ENCODE results near the gene MVD.

DNA sequence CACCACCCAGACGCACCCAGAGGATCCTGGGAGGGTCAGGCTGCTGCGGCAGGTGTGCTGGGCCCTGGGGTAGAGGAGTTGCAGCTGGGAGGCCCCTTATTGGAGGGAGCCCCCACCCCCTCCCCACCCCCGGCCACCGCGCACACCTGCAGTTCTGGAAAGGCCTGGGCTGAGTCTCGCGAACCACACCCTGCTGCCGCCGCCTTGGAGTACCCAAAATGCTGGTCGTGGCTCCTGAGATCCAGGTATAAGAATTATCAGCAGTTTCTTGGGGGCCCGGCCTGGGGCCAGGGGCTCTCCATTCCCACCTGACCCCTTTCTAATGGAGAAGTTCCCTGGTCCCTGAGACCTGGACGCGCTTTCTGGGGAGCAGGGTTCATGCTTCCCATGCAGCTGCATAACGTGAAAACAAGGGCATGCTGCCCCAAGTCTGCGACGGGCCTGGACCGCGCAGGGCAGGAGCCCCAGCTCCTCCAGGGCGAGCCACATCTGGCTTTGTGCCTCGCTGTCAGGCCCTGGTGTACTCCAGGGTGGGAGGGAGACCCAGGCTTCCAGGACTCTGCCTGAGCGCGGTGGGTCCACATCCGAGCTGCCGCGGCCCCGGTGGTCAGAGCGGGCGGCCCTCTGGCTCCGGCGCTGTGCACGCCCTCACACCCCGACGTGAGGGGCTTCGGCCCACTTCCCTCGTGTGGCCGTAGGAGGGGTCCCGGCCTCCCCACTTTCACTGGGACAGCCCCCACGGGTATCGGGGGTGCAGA lies 30.7 kb upstream of the MVD start:
- TF ChIP-seq, protein P1, sequence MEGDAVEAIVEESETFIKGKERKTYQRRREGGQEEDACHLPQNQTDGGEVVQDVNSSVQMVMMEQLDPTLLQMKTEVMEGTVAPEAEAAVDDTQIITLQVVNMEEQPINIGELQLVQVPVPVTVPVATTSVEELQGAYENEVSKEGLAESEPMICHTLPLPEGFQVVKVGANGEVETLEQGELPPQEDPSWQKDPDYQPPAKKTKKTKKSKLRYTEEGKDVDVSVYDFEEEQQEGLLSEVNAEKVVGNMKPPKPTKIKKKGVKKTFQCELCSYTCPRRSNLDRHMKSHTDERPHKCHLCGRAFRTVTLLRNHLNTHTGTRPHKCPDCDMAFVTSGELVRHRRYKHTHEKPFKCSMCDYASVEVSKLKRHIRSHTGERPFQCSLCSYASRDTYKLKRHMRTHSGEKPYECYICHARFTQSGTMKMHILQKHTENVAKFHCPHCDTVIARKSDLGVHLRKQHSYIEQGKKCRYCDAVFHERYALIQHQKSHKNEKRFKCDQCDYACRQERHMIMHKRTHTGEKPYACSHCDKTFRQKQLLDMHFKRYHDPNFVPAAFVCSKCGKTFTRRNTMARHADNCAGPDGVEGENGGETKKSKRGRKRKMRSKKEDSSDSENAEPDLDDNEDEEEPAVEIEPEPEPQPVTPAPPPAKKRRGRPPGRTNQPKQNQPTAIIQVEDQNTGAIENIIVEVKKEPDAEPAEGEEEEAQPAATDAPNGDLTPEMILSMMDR (IDR thresholded peaks at IDR 0.05; ENCODE audit: insufficient read depth, low read length, poor library complexity, severe bottlenecking), result no peak
- no peak for TF ChIP-seq EZH2phosphoT487 (conservative IDR thresholded peaks at IDR 0.05; ENCODE audit: low read length)

Measured in SU-DHL-6 (cell line).